ENCODE measurements around the gene PRDX3.

Gene PRDX3

DNA sequence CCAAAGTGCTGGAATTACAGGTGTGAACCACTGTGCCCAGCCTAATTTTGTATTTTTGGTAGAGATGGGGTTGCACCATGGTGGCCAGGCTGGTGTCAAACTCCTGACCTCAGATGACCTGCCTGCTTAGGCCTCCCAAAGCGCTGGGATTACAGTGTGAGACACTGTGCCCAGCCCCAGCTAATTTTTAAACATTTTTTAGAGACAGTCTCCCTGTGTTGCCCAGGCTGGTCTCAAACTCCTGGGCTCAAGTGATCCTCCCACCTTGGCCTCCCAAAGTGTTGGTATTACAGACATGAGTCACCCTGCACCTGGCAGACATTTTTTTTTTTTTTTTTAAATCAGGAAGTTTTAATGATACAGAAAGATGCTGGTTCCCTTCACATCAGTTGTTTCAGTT is 59.2 kb downstream of the PRDX3 start:
- no peak for DNase-seq

DNA sequence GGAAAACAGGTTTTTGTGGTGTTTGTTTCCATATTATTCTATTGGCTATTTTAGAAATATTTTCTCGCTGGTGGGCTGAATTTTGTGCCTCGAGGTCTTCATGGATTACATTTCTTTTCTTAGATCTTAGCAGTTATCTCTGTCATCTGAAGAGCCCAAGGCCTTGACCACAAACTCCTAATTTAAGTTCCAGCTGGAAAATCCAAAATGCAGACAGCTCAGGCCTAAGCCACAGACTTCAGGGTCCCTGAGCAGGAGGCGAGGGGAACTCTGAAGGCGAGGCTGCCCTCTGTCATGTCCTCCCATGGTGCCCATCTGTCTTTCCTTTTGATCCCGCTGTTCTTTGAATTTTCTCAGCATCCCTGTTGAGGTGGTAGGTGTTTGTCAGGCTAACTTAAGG is 60.4 kb downstream of the PRDX3 start:
- no peak for DNase-seq

All from stimulated activated naive CD4-positive, alpha-beta T cell treated with Interleukin-2 at 50 U/mL for 16 hours (primary cell).